Testis (tissue), 2 donors: ENCODE measurements around the gene LRFN2.

Experiments
- POLR2A ChIP-seq: fragments of 450-650 bp; IDR thresholded peaks from one replicate; pipeline ENCODE4 v1.6.1; 2017; ENCODE audit warnings: antibody characterized with exemption, mild to moderate bottlenecking, moderate library complexity
- TF ChIP-seq, protein P1 (sequence below), 3 experiments: fragments of 450-650 bp in 2 of 3; fragments of 200-600 bp in 1 of 3; sonication (generic) in 1 of 3; IDR thresholded peaks; one replicate each; pipeline ENCODE4 v1.5.1; 2016 to 2019; ENCODE audit warnings: antibody characterized with exemption in 3 of 3, mild to moderate bottlenecking in 2 of 3, moderate library complexity in 1 of 3

DNA sequence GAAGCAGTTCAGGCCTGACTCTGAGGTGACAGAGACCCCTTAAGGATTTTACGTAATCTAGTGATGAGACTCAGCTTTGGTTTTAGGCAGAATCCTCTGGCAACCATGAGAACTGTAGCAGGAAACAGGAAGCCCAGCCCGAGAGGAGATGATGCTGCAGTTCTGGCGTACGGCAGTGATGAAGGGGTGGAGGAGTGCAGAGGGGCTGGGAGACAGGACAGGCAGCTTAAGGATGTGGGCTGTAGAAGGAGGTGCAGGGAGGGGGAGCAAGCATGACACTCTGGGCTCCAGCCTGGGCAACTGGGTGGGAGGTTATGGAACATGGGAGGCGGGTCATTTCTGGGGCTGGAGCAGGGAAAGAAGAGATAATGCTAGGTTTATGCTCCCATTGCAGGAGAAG, 67.1 kb downstream of the LRFN2 start:
- TF ChIP-seq, protein P1, sequence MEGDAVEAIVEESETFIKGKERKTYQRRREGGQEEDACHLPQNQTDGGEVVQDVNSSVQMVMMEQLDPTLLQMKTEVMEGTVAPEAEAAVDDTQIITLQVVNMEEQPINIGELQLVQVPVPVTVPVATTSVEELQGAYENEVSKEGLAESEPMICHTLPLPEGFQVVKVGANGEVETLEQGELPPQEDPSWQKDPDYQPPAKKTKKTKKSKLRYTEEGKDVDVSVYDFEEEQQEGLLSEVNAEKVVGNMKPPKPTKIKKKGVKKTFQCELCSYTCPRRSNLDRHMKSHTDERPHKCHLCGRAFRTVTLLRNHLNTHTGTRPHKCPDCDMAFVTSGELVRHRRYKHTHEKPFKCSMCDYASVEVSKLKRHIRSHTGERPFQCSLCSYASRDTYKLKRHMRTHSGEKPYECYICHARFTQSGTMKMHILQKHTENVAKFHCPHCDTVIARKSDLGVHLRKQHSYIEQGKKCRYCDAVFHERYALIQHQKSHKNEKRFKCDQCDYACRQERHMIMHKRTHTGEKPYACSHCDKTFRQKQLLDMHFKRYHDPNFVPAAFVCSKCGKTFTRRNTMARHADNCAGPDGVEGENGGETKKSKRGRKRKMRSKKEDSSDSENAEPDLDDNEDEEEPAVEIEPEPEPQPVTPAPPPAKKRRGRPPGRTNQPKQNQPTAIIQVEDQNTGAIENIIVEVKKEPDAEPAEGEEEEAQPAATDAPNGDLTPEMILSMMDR (IDR thresholded peaks at IDR 0.05) = no peak
- no peak for TF ChIP-seq POLR2A
